ENCODE results near the gene GUSB. TPM values are rescaled to one million over a fixed set of nuclear protein-coding genes. Genes with fewer than 3 reads are reported as not detected.

GUSB gene
- total RNA-seq, 1 donor from 2014 or later, result 75.1 TPM

GRCh38 chr7:65962033-65962432 is 20.0 kb downstream of the GUSB start:
- DNase-seq (no peak), ATAC-seq (no peak)
- Histone ChIP-seq H3K27me3 (no peaks in the 10 kb centered on the region), H3K9me3 (no peaks in the 10 kb centered on the region), H3K27ac (no peak overlapping the region), H3K4me3 (no peak overlapping the region), H3K36me3 (peaks cover 91% of the 10 kb centered on the region), H3K4me1 (no peaks in the 10 kb centered on the region)
- intact Hi-C loops (cut with DNase I), result no loop called here
- TF ChIP-seq CTCF (IDR thresholded peaks at IDR 0.05), result no peak

GRCh38 chr7:65960351-65961074 is 21.5 kb downstream of the GUSB start:
- ATAC-seq, result no peak
- intact Hi-C loops (cut with DNase I), result no loop called here
- Histone ChIP-seq H3K27me3 (no peaks in the 10 kb centered on the region), H3K4me3 (no peak overlapping the region), H3K9me3 (no peaks in the 10 kb centered on the region), H3K4me1 (no peaks in the 10 kb centered on the region), H3K27ac (no peak overlapping the region), H3K36me3 (peaks cover 90% of the 10 kb centered on the region)
- DNase-seq, result no peak
- no peak for TF ChIP-seq CTCF (IDR thresholded peaks at IDR 0.05)

GRCh38 chr7:65955718-65956117 is 26.3 kb downstream of the GUSB start:
- TF ChIP-seq CTCF (IDR thresholded peaks at IDR 0.05), result no peak
- Histone ChIP-seq H3K27me3 (no peaks in the 10 kb centered on the region), H3K36me3 (peaks cover 60% of the 10 kb centered on the region), H3K4me3 (no peak overlapping the region), H3K27ac (no peak overlapping the region), H3K4me1 (no peaks in the 10 kb centered on the region), H3K9me3 (no peaks in the 10 kb centered on the region)
- ATAC-seq (no peak), DNase-seq (no peak)
- intact Hi-C loops (cut with DNase I), result no loop called here

GRCh38 chr7:65953890-65954450 is 28.0 kb downstream of the GUSB start:
- H3K27me3 ChIP-seq, result no peaks in the 10 kb centered on the region

GRCh38 chr7:65953001-65953720 is 28.9 kb downstream of the GUSB start:
- ATAC-seq (no peak), DNase-seq (no peak)
- Histone ChIP-seq H3K9me3 (no peaks in the 10 kb centered on the region), H3K4me3 (no peak overlapping the region), H3K27ac (no peak overlapping the region), H3K36me3 (peaks cover 34% of the 10 kb centered on the region), H3K27me3 (no peaks in the 10 kb centered on the region), H3K4me1 (no peaks in the 10 kb centered on the region)
- intact Hi-C loops (cut with DNase I), result no loop called here
- TF ChIP-seq CTCF (IDR thresholded peaks at IDR 0.05), result no peak

More at GRCh38 chr7:65953890-65954450, 28.0 kb downstream of the GUSB start:
- ATAC-seq, result no peak
- H3K9me3 ChIP-seq, result no peaks in the 10 kb centered on the region
- DNase-seq, result no peak
- no peaks in the 10 kb centered on the region for H3K4me1 ChIP-seq
- intact Hi-C loops (cut with DNase I), result no loop called here
- TF ChIP-seq CTCF (IDR thresholded peaks at IDR 0.05), result no peak
- H3K36me3 ChIP-seq, result peaks cover 42% of the 10 kb centered on the region
- no peak overlapping the region for H3K4me3 ChIP-seq
- H3K27ac ChIP-seq, result no peak overlapping the region
